ENCODE data around the gene LRSAM1. TPM values are rescaled to one million over a fixed set of nuclear protein-coding genes. Genes with fewer than 3 reads are reported as not detected.

Gene LRSAM1
- polyA plus RNA-seq, 1 donor (not counting 4 experiments of a cell fraction or from before 2014, with no cell fraction given), result 5.2 TPM

DNA sequence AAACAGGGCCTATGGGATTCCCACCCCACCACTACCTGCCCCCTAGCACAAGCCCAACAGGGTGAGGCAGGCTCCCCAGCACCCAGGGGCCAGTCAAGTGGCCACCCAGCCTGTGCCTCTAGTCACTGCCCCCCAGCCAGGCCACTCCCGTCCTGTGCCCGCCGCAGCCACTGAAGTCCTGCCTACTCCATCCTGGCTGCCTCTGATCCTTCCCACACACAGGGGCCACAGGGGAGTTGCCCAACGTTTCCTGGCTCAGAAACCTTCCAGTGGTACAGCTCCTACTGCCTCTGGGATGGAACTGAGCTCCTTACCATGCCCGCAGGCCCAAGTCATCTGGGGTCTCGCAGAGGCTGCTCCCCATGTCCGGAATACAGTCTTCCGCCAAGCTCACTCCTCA is 90.6 kb downstream of the LRSAM1 start:
- DNase-seq (ENCODE audit: low read depth, low spot score) (no peak), FAIRE-seq (no peak)
- TF ChIP-seq, protein P1, sequence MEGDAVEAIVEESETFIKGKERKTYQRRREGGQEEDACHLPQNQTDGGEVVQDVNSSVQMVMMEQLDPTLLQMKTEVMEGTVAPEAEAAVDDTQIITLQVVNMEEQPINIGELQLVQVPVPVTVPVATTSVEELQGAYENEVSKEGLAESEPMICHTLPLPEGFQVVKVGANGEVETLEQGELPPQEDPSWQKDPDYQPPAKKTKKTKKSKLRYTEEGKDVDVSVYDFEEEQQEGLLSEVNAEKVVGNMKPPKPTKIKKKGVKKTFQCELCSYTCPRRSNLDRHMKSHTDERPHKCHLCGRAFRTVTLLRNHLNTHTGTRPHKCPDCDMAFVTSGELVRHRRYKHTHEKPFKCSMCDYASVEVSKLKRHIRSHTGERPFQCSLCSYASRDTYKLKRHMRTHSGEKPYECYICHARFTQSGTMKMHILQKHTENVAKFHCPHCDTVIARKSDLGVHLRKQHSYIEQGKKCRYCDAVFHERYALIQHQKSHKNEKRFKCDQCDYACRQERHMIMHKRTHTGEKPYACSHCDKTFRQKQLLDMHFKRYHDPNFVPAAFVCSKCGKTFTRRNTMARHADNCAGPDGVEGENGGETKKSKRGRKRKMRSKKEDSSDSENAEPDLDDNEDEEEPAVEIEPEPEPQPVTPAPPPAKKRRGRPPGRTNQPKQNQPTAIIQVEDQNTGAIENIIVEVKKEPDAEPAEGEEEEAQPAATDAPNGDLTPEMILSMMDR (optimal IDR thresholded peaks at IDR 0.05 in 1 of 3, IDR thresholded peaks at IDR 0.05 in 1 of 3, conservative IDR thresholded peaks at IDR 0.05 in 1 of 3; ENCODE audit: extremely low read depth in 1 of 3, insufficient read depth in 2 of 3, low read length in 3 of 3), result no peak
- no peak for TF ChIP-seq EZH2 (IDR thresholded peaks at IDR 0.05; ENCODE audit: low read length)
- no peaks in the 10 kb centered on the region for H3K9me3 ChIP-seq (ENCODE audit: control insufficient read depth, low read depth, low read length)
- H3K27me3 ChIP-seq (ENCODE audit: control insufficient read depth, extremely low read depth, insufficient read depth, low read length), result no peaks in the 10 kb centered on the region
- peaks cover 88% of the 10 kb centered on the region for H3K79me2 ChIP-seq (ENCODE audit: control insufficient read depth, insufficient read depth, low read length)
- no peak overlapping the region for H3K4me2 ChIP-seq (ENCODE audit: control insufficient read depth, extremely low read depth, insufficient read depth, low read depth, low read length)
- peaks cover 58% of the 10 kb centered on the region for H4K20me1 ChIP-seq (ENCODE audit: control insufficient read depth, extremely low read depth, insufficient read depth, low read length)
- peak overlapping the region; percentile 13 for H3K27ac ChIP-seq (ENCODE audit: control insufficient read depth, insufficient read depth, low read length)
- peak overlapping the region; percentile 50 for H3K9ac ChIP-seq (ENCODE audit: control insufficient read depth, extremely low read depth, insufficient read depth, low read length)
- H3K36me3 ChIP-seq (ENCODE audit: control insufficient read depth in 2 of 2, extremely low read depth in 1 of 2, insufficient read depth in 2 of 2, low read length in 2 of 2), result peaks cover 14 to 27% of the 10 kb centered on the region in 2 experiments
- dilution Hi-C loops (cut with MboI; ENCODE audit: extremely low pct_ligation_motif_present, low sequenced_read_pairs), result no loop called here
- no peak overlapping the region for H2AFZ ChIP-seq (ENCODE audit: control insufficient read depth, low read length)
- no peak overlapping the region for H3K4me3 ChIP-seq (ENCODE audit: control insufficient read depth in 2 of 3, extremely low read depth in 1 of 3, insufficient read depth in 2 of 3, low read depth in 1 of 3, low read length in 3 of 3)
- peaks cover 21% of the 10 kb centered on the region for H3K9me1 ChIP-seq (ENCODE audit: control insufficient read depth, extremely low read depth, insufficient read depth, low read length)
- H3K4me1 ChIP-seq (ENCODE audit: control insufficient read depth, extremely low read depth, insufficient read depth, low read length), result peaks cover 91% of the 10 kb centered on the region

- Histone ChIP-seq H3K9me1 (ENCODE audit: control insufficient read depth, extremely low read depth, insufficient read depth, low read length) (peaks cover 17% of the 10 kb centered on the region), H3K36me3 (ENCODE audit: control insufficient read depth in 2 of 2, extremely low read depth in 1 of 2, insufficient read depth in 2 of 2, low read length in 2 of 2) (peaks cover 18 to 30% of the 10 kb centered on the region in 2 experiments), H3K4me3 (ENCODE audit: control insufficient read depth in 2 of 3, extremely low read depth in 1 of 3, insufficient read depth in 2 of 3, low read depth in 1 of 3, low read length in 3 of 3) (no peak overlapping the region), H3K4me2 (ENCODE audit: control insufficient read depth, extremely low read depth, insufficient read depth, low read depth, low read length) (no peak overlapping the region), H3K79me2 (ENCODE audit: control insufficient read depth, insufficient read depth, low read length) (peaks cover 93% of the 10 kb centered on the region), H3K9me3 (ENCODE audit: control insufficient read depth, low read depth, low read length) (no peaks in the 10 kb centered on the region), H2AFZ (ENCODE audit: control insufficient read depth, low read length) (no peak overlapping the region), H3K4me1 (ENCODE audit: control insufficient read depth, extremely low read depth, insufficient read depth, low read length) (peaks cover 84% of the 10 kb centered on the region), H3K9ac (ENCODE audit: control insufficient read depth, extremely low read depth, insufficient read depth, low read length) (no peak overlapping the region), H4K20me1 (ENCODE audit: control insufficient read depth, extremely low read depth, insufficient read depth, low read length) (peaks cover 57% of the 10 kb centered on the region), H3K27ac (ENCODE audit: control insufficient read depth, insufficient read depth, low read length) (no peak overlapping the region), H3K27me3 (ENCODE audit: control insufficient read depth, extremely low read depth, insufficient read depth, low read length) (no peaks in the 10 kb centered on the region)
- dilution Hi-C loops (cut with MboI; ENCODE audit: extremely low pct_ligation_motif_present, low sequenced_read_pairs), result no loop called here
- TF ChIP-seq EZH2 (IDR thresholded peaks at IDR 0.05; ENCODE audit: low read length), result no peak
- TF ChIP-seq, protein P1 (optimal IDR thresholded peaks at IDR 0.05 in 1 of 3, IDR thresholded peaks at IDR 0.05 in 1 of 3, conservative IDR thresholded peaks at IDR 0.05 in 1 of 3; ENCODE audit: extremely low read depth in 1 of 3, insufficient read depth in 2 of 3, low read length in 3 of 3), result no peak
- FAIRE-seq (no peak), DNase-seq (ENCODE audit: low read depth, low spot score) (no peak)
Measured at GRCh38 chr9:127543221-127543620, 91.9 kb downstream of the LRSAM1 start.
